Hypothalamus (tissue), 51 donors: ENCODE results near the gene TMEM144.

Experiments
- DNase-seq, 51 donors: peaks; one replicate each; lab custom pipeline; 2025; lab: John Stamatoyannopoulos, UW

Gene TMEM144

GRCh38 chr4:158290912-158291311, 80.6 kb downstream of the TMEM144 start:
- no peak for DNase-seq

- DNase-seq = no peak
These were observed 81.2 kb downstream of the TMEM144 start for GRCh38 chr4:158291334-158292055.

GRCh38 chr4:158292156-158292555, 81.9 kb downstream of the TMEM144 start:
- no peak for DNase-seq

- no peak for DNase-seq
These were observed 84.8 kb downstream of the TMEM144 start for GRCh38 chr4:158295053-158295452.

GRCh38 chr4:158297866-158298265, 87.6 kb downstream of the TMEM144 start:
- no peak for DNase-seq

GRCh38 chr4:158299459-158300007, 89.2 kb downstream of the TMEM144 start:
- no peak for DNase-seq

- no peak for DNase-seq
These were observed 89.7 kb downstream of the TMEM144 start for GRCh38 chr4:158300012-158300411.

GRCh38 chr4:158302076-158302866, 92.0 kb downstream of the TMEM144 start:
- no peak for DNase-seq

GRCh38 chr4:158304694-158305093, 94.4 kb downstream of the TMEM144 start:
- DNase-seq = no peak
